HG02588 (cell line): ENCODE data around the gene CASZ1.

Experiments
- ATAC-seq: cut with Tn5 transposase; IDR thresholded peaks from one replicate; pipeline ENCODE4 v1.9.1; 2021; ENCODE audit warnings: mild to moderate bottlenecking, moderate library complexity; ENCODE audit not compliant: unreplicated experiment

The CASZ1 gene

DNA sequence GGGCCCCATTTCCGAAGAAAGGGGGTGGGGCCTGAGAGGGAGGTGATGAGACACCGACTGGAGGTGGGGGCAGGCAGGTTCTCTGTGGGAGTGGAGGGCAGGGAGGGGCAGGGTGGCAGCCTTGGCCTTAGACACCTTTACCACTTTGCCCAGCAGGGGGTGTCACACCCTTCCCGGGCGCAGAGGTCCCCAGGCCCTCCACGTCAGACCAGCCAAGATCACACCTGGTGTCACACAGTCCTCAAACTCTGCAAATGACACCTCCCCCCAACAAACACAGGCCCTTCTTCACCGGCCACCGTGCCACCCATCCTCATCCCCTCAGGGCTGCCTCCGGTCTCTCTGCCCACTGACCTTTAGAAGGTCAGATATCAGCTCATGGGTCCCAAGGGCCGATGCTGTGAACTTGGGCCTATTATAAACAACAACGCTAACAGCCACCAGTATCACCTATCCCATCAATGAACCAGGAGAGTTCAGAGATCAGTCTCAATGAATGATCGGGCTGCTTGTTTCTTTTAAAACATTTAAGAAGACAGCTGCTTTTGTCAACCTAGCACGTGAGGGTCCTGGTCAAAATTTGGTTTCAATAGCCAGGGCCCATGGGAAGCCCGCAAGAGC, 103.9 kb downstream of the CASZ1 start:
- ATAC-seq = no peak

DNA sequence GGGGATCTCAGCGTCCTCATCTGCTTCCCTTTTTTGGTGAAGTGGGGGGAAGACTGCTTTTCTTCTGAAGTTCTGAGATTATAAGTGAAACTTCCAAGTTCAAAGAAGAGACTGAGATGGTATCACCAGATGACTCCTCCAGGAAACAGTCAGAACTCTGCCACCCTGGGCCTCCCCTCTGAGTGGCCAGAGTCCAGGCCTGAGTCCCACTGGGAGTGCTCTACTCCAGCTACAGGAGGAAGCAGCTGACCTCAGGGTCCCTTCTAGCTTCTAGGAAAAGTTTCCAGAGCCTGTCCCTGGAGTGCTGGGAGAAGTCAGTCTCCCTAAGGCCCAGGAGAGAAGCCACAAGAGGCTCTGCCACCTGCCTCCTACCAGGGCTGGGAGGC, 104.7 kb downstream of the CASZ1 start:
- no peak for ATAC-seq

DNA sequence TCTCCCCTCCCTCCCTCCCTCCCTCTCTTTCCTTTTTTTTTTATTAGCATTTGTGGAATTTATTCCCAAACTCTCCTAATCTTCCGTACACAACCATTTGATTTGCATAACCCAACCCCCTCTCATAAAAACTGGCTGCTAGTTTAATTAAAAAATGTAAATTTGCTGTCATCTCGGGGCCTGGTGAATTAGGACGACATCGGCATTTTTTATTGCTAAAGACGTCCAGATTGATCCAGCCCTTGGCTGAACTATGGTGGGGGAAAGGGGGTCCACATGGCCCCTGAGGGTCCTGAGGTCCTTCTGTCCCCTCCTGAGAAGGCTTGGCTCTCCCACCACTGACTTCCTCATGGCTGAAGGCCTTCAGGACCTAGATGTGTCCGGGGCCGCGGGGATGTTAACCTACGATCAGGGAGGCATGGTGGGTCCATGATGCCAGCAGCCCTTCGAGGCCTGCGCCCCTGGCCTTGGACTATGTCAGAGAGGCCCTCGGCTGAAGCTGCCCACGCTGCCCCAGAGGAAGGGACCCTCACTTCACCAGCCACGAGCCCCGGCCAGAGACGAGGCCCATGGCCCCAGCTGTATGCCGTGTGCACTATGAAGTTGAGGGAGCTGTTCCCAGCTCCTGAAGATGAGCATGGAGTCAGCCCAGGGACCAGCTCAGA, 105.2 kb downstream of the CASZ1 start:
- no peak for ATAC-seq

- ATAC-seq = no peak
Measured at GRCh38 chr1:10690484-10690883, 106.0 kb downstream of the CASZ1 start.

DNA sequence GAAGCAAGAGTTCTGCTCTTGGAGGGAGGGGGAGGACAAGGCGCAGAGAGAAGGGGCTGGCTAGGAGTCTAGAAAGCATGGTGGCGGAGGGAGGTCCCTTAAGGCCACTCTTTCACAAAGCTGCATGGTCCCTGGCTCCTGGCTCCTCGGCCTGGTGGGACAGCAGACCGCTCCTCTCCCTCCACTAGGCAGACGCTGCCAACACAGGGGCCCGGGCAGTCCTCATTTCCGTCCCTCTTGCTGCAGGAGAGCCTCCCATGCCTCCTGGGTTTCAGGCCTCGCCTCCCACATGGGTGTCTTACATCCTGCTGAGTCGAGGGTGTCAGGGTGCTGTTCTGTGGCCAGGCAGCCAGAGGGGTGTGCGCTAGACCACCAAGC, 108.0 kb downstream of the CASZ1 start:
- no peak for ATAC-seq

- no peak for ATAC-seq
Measured at GRCh38 chr1:10687782-10688408, 108.6 kb downstream of the CASZ1 start.

DNA sequence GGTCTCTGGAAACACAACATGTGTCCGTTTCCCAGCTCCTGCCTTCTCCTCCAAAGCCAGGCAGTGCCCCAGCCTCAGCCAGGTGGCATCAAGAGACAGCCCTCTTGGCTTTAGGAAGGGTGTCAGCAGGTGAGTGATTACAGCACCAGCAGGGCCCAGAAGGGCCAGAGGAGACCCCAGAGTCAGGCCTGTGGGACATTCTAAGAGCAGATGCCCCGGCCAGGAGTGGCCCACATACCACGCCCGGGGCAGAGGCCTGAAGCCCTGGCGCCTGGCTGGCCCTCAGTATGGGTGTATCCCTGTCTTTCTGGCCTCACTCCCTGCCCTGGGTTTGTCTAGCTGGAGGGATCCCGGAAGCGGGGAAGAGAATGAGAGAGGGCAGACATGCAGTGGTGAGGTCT, 109.2 kb downstream of the CASZ1 start:
- ATAC-seq = no peak

DNA sequence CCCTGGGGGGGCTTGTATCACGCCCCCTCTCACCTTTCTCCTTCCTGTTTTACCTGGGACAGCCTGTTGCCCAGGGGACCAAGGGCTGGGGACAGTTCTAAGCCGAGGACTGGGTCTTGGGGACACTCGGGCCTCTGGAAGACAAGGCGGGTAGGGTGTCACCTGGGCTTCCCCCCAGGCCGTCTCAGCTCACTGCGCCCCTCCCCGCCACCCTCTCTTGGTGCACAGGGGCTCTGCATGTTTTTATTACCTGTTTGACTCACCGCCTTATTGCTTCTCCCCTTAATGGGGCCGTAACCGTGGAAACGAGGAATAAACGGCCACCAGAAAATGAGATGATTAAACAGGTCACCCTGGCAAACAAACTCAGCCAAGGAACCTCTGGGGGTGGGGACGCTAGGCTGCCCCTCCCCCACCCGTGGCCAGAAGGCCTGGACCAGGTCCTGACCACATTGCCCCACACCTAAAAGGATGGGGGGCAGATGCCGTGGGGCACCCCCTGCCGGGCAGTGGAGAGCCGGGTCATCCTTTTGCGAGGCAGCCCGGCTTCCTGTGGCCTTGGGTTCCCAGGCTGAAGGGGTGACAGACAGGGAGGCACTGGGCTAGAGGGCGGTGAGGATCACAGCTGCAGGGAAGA, 109.9 kb downstream of the CASZ1 start:
- ATAC-seq = no peak

DNA sequence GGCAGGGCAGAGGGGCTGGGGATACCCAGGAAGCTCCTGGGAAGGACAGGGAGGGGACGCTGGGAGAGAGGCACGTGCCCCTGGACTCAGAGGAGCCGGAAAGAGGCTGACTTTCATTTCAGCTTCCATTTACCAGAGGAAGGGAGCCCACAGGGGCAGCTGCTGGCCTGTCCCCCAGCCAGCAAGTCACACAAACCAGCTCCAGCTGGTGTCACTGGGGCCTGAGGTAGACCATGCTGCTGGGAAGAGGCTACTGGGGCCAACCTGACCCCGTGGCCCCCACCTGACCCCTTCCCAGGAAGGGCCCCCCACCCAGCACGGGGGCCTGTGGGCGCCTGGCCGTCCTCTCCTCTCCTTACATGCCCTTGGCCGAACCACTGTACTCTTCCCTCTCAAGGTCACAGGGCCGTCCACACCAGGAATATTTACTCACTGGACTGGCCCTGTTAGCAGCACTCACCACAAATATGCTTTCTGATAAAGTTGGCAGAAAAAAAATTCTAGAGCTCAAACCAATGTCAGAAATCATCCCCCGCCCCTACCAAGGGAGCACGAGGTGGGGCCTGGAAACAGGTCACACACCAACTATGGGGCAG, 110.5 kb downstream of the CASZ1 start:
- no peak for ATAC-seq

- no peak for ATAC-seq
Measured at GRCh38 chr1:10685196-10685807, 111.1 kb downstream of the CASZ1 start.

DNA sequence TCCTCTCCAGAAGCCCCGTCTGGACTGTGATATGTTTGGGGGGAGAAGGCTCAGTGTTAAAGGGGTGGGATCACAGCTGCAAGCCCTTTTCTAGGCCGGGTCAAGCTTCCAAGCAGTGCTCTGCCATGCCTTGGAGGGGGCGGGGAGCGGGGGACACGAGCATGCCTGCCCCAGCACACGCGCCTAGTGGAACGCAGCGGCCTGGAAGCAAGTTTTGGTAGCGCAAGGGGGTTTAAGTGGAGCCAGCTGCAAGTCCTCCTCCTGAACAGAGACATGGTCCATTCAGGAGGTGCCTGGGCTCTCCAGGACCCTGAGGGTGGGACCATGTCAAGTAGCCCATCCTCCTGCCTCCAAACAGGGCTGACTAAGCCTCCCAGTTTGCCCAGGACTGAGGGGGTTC, 112.2 kb downstream of the CASZ1 start:
- no peak for ATAC-seq

- no peak for ATAC-seq
Measured at GRCh38 chr1:10682449-10683309, 113.8 kb downstream of the CASZ1 start.

DNA sequence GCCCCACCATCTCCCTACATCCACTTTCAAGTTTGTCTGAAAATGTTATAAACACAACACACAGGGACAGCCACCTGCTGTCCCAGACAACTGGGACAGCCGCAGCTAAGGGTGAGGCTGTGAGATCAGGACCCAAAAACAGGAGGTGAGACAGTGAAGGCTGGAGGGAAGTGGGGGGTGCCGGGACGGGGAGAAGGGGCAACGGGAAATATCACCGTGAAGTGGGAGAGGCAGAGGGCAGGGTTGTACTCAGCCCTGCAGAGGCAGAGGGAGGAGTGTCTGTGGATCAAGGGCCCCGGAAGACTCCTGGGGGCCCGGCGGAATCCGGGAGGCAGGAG, 114.4 kb downstream of the CASZ1 start:
- ATAC-seq = no peak

- no peak for ATAC-seq
Measured at GRCh38 chr1:10681296-10682107, 114.9 kb downstream of the CASZ1 start.

DNA sequence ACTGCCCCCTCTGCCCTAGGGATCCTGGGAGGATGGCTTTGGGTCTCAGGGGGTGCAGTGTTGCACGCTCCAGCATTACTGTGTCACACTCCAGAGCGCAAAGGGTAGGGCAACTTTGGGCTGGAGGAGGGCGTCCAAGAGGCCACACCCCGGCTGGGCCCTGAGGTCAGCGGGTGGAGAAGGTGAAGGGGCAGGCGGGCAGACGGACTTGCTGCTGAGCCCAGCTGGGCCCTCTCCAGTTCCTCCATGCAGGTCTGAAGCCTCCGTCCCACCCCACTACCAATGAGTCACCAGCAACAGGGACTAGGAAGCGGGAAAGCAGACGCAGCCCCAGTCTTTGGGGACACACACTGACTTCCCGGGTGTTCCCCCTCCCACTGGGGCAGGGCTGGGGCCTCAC, 116.0 kb downstream of the CASZ1 start:
- ATAC-seq = no peak

- no peak for ATAC-seq
Measured at GRCh38 chr1:10679496-10680220, 116.8 kb downstream of the CASZ1 start.

DNA sequence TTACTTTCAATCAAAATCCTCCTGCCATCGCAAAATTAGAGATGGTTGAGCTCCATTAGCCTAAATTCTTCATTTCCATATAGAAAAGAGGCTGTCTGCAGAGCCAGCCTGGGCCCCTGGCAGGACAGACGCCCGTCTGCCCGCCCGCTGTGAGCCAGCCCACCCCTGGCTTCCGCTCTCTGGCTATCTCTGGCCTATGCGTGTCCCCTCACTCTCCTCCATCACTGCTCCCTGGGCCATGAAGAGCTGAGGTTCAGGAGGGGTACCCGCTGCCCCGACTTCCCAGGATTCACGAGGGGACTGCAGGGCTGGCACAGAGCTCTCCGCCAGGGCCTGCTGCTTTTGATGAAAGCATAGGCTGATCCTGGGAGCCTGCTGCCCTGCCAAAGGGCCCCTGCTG, 117.6 kb downstream of the CASZ1 start:
- ATAC-seq = no peak

GRCh38 chr1:10678402-10678801, 118.0 kb downstream of the CASZ1 start:
- ATAC-seq = no peak
